Activated naive CD8-positive, alpha-beta T cell (primary cell): ENCODE data around the gene DNAJC28.

Experiments used
- H3K27ac Mint-ChIP-seq: one replicate; pipeline ENCODE4 v1.8.0; 2021; ENCODE audit warnings: mixed read lengths
- H3K27me3 Mint-ChIP-seq: one replicate; pipeline ENCODE4 v1.8.0; 2021; ENCODE audit warnings: mixed read lengths
- H3K36me3 Mint-ChIP-seq: one replicate; pipeline ENCODE4 v1.8.0; 2021; ENCODE audit warnings: mixed read lengths
- H3K4me1 Mint-ChIP-seq: one replicate; pipeline ENCODE4 v1.8.0; 2021; ENCODE audit warnings: low read depth, mixed read lengths
- H3K4me3 Mint-ChIP-seq: one replicate; pipeline ENCODE4 v1.8.0; 2021; ENCODE audit warnings: mild to moderate bottlenecking, mixed read lengths
- H3K9me3 Mint-ChIP-seq: one replicate; pipeline ENCODE4 v1.8.0; 2021; ENCODE audit warnings: low read depth, mixed read lengths

Gene DNAJC28

DNA sequence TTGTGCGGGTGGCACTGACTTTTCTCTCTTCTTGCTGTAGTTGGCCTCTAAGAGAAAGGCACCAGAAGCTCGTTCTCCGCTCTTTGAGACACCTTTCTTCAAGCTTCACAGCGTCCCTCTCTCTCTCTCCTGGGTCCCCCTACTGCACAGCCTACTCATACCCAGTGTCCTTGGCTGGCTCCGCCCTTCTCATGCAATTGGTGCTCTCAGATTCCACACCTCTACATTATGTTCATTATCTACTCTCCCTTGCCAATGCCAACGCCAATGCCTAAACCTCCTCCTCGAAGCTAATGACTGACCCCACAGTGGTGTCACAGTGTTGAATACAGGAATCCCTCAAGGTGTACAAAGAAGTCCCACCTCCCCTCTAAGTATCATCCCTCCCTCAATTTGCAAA lies 4.8 kb upstream of the DNAJC28 start:
- Mint-ChIP-seq H3K4me1 (peaks cover 5% of the 10 kb centered on the region), H3K27me3 (no peaks in the 10 kb centered on the region), H3K9me3 (no peaks in the 10 kb centered on the region), H3K27ac (no peak overlapping the region), H3K36me3 (no peaks in the 10 kb centered on the region), H3K4me3 (no peak overlapping the region)

DNA sequence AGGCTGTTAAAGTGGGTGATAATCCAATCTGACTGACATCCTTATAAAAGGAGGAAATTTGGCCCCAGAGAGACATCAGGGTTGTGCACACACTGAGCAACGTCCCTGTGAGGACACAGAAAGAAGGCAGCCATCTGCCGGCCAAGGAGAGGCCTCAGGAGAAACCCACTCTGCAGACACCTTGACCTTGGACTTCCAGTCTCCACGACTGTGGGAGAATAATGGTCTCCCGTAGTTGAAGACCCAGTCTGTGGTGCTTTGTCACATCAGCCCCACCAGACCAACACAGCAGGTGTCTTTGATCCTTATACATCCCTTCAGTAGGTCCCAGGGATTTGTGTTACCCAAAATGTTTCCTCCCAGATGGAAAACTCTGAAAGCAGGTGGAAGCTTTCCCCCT lies 4.2 kb upstream of the DNAJC28 start:
- no peaks in the 10 kb centered on the region for H3K27me3 Mint-ChIP-seq
- no peak overlapping the region for H3K4me3 Mint-ChIP-seq
- H3K27ac Mint-ChIP-seq, result no peak overlapping the region
- H3K4me1 Mint-ChIP-seq, result peaks cover 8% of the 10 kb centered on the region
- H3K36me3 Mint-ChIP-seq, result no peaks in the 10 kb centered on the region
- H3K9me3 Mint-ChIP-seq, result no peaks in the 10 kb centered on the region

DNA sequence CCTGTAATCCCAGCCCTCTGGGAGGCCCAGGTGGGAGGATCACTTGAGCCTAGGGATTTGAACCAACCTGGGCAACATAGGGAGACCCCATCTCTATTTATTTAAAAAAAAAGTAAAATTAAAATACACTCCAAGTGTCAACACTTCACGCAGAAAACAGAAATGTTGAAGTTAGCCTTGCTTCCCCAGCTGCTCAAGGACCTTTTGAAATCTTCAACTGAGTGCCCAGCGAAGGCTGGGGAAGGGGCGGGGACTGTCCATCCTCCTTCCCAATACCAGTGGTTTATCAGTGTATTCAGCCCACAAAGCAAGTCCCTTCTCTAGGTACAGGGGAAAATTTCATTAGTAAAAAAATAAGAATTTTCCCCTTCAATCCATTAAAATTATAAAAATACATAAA lies 2.2 kb upstream of the DNAJC28 start:
- peaks cover 11% of the 10 kb centered on the region for H3K4me1 Mint-ChIP-seq
- H3K9me3 Mint-ChIP-seq, result no peaks in the 10 kb centered on the region
- no peaks in the 10 kb centered on the region for H3K27me3 Mint-ChIP-seq
- H3K4me3 Mint-ChIP-seq, result no peak overlapping the region
- H3K36me3 Mint-ChIP-seq, result no peaks in the 10 kb centered on the region
- H3K27ac Mint-ChIP-seq, result no peak overlapping the region

DNA sequence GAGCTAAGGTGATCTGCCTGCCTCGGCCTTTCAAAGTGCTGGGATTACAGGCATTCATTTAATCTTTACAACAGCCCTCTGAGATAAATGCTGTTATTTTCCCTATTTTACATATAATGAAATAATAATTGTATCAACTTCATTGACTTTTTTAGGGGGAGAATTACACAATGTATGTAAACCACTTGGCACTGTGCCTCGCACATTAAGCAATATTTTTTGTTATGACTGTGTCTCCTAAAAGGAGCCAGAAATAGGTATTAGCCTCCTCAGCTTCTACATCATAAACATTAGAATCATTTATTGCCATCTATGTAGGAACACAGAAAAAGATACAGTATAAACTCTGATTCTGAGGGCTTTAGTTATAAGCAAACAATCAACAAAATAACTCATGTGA lies 1.1 kb upstream of the DNAJC28 start:
- no peak overlapping the region for H3K27ac Mint-ChIP-seq
- peak overlapping the region; percentile 35 for H3K4me3 Mint-ChIP-seq
- peaks cover 11% of the 10 kb centered on the region for H3K4me1 Mint-ChIP-seq
- no peaks in the 10 kb centered on the region for H3K9me3 Mint-ChIP-seq
- no peaks in the 10 kb centered on the region for H3K27me3 Mint-ChIP-seq
- no peaks in the 10 kb centered on the region for H3K36me3 Mint-ChIP-seq

DNA sequence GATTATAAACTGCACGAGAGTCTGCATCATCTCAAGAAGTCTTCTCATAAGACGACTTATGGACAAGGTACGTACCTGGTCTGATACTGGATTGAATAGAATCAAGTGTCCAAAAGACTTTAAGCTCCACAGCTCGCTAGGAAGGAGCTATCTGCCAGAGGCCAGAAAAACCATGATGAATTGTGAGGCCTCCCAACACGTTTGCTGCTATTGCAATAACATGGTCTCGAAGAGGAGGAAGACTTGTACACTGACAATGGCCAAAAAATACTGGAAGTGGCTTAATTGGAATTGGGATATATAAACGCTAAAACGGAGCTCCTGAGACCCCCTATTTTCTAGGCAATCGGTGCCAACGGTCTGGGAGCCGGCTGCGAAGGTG lies 534 bp downstream of the DNAJC28 start:
- Mint-ChIP-seq H3K4me1 (peaks cover 11% of the 10 kb centered on the region), H3K27me3 (no peaks in the 10 kb centered on the region), H3K4me3 (peak overlapping the region; percentile 89), H3K36me3 (no peaks in the 10 kb centered on the region), H3K27ac (peak overlapping the region; percentile 87), H3K9me3 (no peaks in the 10 kb centered on the region)

GRCh38 chr21:33488936-33489335 lies 2.6 kb downstream of the DNAJC28 start:
- peaks cover 11% of the 10 kb centered on the region for H3K4me1 Mint-ChIP-seq
- no peaks in the 10 kb centered on the region for H3K9me3 Mint-ChIP-seq
- no peaks in the 10 kb centered on the region for H3K36me3 Mint-ChIP-seq
- H3K27me3 Mint-ChIP-seq, result no peaks in the 10 kb centered on the region
- no peak overlapping the region for H3K4me3 Mint-ChIP-seq
- H3K27ac Mint-ChIP-seq, result no peak overlapping the region

GRCh38 chr21:33487996-33488395 lies 3.5 kb downstream of the DNAJC28 start:
- peaks cover 11% of the 10 kb centered on the region for H3K4me1 Mint-ChIP-seq
- no peaks in the 10 kb centered on the region for H3K9me3 Mint-ChIP-seq
- H3K27me3 Mint-ChIP-seq, result no peaks in the 10 kb centered on the region
- H3K36me3 Mint-ChIP-seq, result no peaks in the 10 kb centered on the region
- H3K4me3 Mint-ChIP-seq, result no peak overlapping the region
- no peak overlapping the region for H3K27ac Mint-ChIP-seq

DNA sequence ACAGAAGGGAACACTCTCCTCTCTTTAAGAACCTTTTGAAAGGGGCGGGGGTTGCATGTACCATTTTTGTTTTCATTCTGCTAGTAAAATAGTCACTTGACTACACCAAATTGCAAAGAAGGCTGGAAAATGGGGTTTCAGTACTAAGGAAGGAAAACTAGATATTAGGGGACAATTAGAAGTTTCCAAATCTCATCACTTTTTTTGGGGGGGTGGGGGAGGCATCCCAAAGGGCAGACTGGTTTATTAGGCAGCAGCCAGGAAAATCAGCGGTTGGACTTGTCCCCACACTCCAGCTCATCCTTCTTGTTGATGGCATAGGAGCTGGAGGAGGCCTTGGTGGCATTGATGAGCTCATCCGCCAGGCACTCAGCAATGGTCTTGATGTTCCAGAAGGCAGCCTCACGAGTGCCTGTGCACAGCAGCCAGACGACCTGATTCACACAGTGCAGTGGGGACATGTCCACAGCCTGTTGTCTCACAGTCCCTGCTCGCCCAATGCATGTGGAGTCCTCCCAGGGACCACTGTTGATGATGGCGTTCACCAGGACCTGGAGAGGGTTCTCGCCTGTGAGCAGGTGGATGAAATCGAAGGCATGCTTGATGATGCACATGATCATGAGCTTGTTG lies 10.1 kb downstream of the DNAJC28 start:
- no peak overlapping the region for H3K27ac Mint-ChIP-seq
- no peaks in the 10 kb centered on the region for H3K36me3 Mint-ChIP-seq
- H3K27me3 Mint-ChIP-seq, result no peaks in the 10 kb centered on the region
- peak overlapping the region; percentile 95 for H3K4me3 Mint-ChIP-seq
- H3K4me1 Mint-ChIP-seq, result peaks cover 24% of the 10 kb centered on the region
- no peaks in the 10 kb centered on the region for H3K9me3 Mint-ChIP-seq

DNA sequence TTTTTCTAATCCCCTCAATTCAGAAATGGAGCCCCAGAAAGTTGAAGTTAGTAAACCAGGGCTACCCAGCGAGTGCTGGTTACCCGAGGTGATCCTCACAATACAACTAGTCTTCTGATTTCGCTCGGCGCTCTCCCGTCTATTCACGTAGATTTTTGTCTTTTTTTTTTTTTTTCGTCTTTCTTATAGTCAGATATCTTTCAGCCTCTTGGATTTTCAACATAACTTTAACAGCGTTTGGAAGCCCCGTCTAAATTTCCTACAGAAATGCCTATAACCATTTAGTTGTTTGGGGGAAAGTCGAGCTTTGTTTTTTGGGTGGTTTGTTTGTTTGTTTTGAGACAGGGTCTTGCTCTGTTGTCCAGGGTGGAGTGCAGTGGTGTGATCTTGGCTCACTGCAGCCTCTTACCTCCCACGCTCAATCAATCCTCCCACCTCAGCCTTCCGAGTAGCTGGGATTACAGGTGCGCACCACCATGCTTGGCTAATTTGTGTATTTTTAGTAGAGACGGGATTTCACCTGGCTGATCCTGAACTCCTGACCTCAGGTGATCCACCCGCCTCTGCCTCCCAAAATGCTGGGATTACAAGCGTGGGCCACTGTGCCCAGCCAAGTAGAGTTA lies 10.9 kb downstream of the DNAJC28 start:
- Mint-ChIP-seq H3K27me3 (no peaks in the 10 kb centered on the region), H3K27ac (peak overlapping the region; percentile 96), H3K36me3 (no peaks in the 10 kb centered on the region), H3K4me1 (peaks cover 24% of the 10 kb centered on the region), H3K9me3 (no peaks in the 10 kb centered on the region), H3K4me3 (peak overlapping the region; percentile 95)

GRCh38 chr21:33479679-33480480 lies 11.6 kb downstream of the DNAJC28 start, which contains the start of gene TMEM50B:
TSS of gene TMEM50B (minus strand) at chr21:33479974. CDS start at chr21:33468885, 11,089 bp downstream.
- H3K9me3 Mint-ChIP-seq, result no peaks in the 10 kb centered on the region
- peaks cover 24% of the 10 kb centered on the region for H3K4me1 Mint-ChIP-seq
- H3K27ac Mint-ChIP-seq, result peak within 1 kb of the TSS; percentile 96
- H3K4me3 Mint-ChIP-seq, result peak within 1 kb of the TSS; percentile 95
- H3K27me3 Mint-ChIP-seq, result no peaks in the 10 kb centered on the region
- H3K36me3 Mint-ChIP-seq, result no peaks in the 10 kb centered on the region

DNA sequence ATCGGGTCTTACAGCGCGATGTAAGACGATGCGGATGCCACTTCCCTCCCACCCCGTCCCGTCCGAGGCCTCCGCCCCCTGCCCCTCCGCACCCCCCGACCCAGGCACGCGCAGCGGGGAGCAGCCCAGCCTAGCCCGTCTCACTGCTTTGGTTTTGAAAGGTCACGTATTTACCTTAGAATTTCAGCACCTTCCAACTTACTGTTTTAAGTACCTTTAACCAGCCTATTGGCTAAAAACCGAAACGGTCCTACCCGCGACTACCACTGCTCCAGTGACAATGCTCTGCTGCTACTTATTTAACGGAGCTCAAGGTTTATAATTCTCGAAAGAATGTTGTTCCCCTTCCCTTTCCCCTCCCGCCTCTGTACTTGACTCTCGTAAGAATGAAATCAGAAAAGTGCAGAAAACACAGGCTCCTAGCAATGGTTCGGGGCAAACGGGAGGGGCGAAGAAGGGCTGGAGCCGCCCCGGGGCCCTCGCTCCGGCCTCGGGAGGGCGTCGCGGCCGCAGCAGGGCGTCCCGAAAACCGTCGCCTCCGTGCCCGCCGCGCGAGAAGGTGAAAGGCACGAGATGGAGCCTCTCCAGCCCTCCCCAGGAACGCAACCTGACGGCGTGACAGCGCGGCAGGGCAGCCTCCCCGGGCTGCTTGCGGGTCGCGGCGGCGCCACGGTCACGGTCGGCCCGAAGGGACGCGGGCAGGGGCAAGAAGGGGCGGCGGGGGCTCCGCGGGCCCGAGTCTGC lies 12.4 kb downstream of the DNAJC28 start:
- Mint-ChIP-seq H3K27me3 (no peaks in the 10 kb centered on the region), H3K4me3 (peak overlapping the region; percentile 91), H3K4me1 (peaks cover 24% of the 10 kb centered on the region), H3K27ac (peak overlapping the region; percentile 67), H3K9me3 (no peaks in the 10 kb centered on the region), H3K36me3 (no peaks in the 10 kb centered on the region)

- Mint-ChIP-seq H3K36me3 (peaks cover 4% of the 10 kb centered on the region), H3K27ac (peak overlapping the region; percentile 67), H3K9me3 (no peaks in the 10 kb centered on the region), H3K4me1 (peaks cover 28% of the 10 kb centered on the region), H3K27me3 (no peaks in the 10 kb centered on the region), H3K4me3 (peak overlapping the region; percentile 91)
Observed at GRCh38 chr21:33478182-33478581, 13.3 kb downstream of the DNAJC28 start.

- peak overlapping the region; percentile 58 for H3K4me3 Mint-ChIP-seq
Observed at GRCh38 chr21:33477066-33477465, 14.4 kb downstream of the DNAJC28 start.

GRCh38 chr21:33473344-33473743 lies 18.2 kb downstream of the DNAJC28 start:
- Mint-ChIP-seq H3K27ac (no peak overlapping the region), H3K4me1 (peaks cover 26% of the 10 kb centered on the region), H3K9me3 (no peaks in the 10 kb centered on the region), H3K36me3 (peaks cover 4% of the 10 kb centered on the region), H3K4me3 (no peak overlapping the region), H3K27me3 (no peaks in the 10 kb centered on the region)

More at GRCh38 chr21:33477066-33477465, 14.4 kb downstream of the DNAJC28 start:
- Mint-ChIP-seq H3K9me3 (no peaks in the 10 kb centered on the region), H3K4me1 (peaks cover 28% of the 10 kb centered on the region), H3K27ac (no peak overlapping the region), H3K27me3 (no peaks in the 10 kb centered on the region), H3K36me3 (peaks cover 4% of the 10 kb centered on the region)

DNA sequence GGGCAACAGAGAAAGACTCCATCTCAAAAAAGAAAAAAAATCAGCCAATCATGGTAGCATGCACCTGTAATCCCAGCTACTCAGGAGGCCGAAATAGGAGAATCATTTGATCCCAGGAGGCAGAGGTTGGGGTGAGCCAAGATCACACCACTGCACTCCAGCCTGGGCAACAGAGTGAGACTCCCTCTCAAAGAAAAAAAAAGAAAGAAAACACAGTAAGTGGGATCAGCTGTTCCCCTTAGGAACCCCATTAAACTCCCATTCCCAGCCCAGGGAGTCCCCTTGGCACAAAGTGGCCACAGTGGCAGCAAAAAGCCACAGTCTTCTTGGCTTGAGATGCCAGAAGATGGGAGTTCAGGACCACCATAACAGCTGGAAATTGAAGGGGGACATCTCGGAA lies 20.8 kb downstream of the DNAJC28 start:
- no peak overlapping the region for H3K4me3 Mint-ChIP-seq
- no peak overlapping the region for H3K27ac Mint-ChIP-seq
- peaks cover 16% of the 10 kb centered on the region for H3K4me1 Mint-ChIP-seq
- H3K36me3 Mint-ChIP-seq, result peaks cover 4% of the 10 kb centered on the region
- H3K9me3 Mint-ChIP-seq, result no peaks in the 10 kb centered on the region
- H3K27me3 Mint-ChIP-seq, result no peaks in the 10 kb centered on the region
